ENCODE data around the gene CERS6.

DNA sequence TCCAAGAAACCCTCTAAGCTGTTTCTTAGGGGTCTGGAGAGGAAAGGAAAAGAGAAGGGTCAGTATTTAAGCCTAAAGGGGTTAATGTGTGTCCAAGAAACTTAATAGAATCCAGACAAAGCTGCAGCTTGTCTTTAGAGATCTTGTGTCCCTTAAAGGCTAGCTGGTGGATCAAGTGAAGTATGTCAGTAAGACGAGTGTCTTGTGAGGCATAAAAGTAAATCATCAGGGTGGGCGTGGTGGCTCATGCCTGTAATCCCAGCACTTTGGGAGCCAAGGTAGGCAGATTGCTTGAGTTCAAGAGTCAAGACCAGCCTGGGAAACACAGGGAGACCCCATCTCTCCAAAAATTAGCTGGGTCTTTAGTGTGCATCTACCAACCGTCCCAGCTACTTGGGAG, 47.8 kb downstream of the CERS6 start:
- no peak for TF ChIP-seq POLR2A (IDR thresholded peaks at IDR 0.05; ENCODE audit: extremely low read depth, insufficient read length)
- TF ChIP-seq, protein P1, sequence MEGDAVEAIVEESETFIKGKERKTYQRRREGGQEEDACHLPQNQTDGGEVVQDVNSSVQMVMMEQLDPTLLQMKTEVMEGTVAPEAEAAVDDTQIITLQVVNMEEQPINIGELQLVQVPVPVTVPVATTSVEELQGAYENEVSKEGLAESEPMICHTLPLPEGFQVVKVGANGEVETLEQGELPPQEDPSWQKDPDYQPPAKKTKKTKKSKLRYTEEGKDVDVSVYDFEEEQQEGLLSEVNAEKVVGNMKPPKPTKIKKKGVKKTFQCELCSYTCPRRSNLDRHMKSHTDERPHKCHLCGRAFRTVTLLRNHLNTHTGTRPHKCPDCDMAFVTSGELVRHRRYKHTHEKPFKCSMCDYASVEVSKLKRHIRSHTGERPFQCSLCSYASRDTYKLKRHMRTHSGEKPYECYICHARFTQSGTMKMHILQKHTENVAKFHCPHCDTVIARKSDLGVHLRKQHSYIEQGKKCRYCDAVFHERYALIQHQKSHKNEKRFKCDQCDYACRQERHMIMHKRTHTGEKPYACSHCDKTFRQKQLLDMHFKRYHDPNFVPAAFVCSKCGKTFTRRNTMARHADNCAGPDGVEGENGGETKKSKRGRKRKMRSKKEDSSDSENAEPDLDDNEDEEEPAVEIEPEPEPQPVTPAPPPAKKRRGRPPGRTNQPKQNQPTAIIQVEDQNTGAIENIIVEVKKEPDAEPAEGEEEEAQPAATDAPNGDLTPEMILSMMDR (IDR thresholded peaks at IDR 0.05; ENCODE audit: low read depth, low read length), result no peak
